Measurements from ENCODE around the gene IGLL1.
"Not testable (repeated sequence)": the region's sequence is repeated elsewhere in the genome, so short reads cannot be mapped to it uniquely, and the experiment has no call there.

IGLL1 gene

DNA sequence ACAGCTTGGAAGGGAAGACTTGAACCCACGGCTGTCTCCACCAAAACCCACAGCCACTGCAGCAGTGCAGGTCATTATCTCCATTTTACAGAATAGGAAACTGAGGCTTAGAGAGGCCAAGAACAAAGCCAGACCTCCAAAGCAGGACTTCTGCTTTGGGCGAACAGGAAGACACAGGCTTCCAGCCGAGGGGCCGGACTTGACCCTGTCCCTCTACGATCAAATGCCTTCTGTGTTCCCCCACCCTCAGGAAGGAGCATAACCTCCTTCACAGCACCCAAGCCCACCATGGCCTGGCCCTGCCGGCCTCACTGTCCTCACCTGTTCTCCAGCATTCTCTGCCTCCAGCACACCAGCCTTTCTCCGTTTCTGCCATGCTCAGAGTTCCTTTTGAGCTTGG is 15.8 kb downstream of the IGLL1 start:
- no peak for DNase-seq (ENCODE audit: extremely low read depth in 1 of 2, low read depth in 1 of 2)

DNA sequence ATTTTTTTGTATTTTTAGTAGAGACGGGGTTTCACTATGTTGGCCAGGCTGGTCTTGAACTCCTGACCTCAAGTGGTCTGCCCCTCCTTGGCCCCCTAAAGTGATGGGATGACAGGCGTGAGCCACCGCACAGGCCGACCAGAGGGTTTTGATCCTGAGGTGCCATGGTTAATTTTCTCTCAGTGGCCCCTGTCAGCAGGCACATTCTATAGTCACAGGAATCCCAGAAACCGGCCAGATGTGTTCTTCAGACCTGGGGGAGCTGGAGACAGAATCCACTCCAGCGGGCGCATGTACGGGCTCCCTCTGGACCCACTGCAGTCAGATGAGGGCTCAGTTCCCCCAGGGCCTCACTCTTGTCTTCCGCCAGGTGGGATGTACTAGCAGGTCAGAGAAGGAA is 17.0 kb downstream of the IGLL1 start:
- DNase-seq (ENCODE audit: extremely low read depth in 1 of 2, low read depth in 1 of 2): no peak

DNA sequence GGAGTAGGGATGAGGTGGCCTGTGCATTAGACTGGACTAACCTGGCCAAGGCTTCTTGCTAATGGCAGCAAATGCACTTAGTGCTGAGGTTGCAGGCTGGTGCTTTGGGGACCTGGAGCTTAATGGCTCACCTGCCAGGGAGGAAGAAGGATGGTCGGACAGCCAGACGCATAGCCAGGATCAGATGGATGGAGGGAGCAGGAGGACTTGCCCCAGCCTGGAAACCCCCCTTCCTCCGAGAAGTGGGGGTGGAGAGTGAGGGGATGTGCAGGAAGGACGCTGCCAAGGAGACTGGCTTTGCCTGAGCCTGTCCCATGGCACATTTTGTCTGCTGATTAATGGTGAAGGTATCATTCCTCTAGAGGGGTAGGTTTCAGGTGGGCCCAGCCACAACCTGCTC is 17.9 kb downstream of the IGLL1 start:
- DNase-seq (ENCODE audit: extremely low read depth in 1 of 2, low read depth in 1 of 2): no peak

DNA sequence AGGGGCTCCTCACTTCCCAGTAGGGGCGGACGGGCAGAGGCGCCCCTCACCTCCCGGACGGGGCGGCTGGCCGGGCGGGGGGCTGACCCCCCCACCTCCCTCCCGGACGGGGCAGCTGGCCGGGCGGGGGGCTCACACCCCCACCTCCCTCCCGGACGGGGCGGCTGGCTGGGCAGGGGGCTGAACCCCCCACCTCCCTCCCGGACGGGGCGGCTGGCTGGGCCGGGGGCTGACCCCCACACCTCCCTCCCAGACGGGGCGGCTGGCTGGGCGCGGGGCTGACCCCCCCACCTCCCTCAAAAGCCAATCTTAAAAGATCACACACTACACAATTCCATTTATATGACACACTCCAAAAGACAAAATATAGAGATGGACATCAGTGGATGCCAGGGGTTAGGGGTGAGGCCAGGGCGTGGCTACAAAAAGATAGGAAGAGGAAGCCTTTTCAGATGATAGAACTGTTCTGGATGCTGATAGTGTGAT is 19.0 kb downstream of the IGLL1 start:
- not testable (repeated sequence) for DNase-seq (ENCODE audit: extremely low read depth in 1 of 2, low read depth in 1 of 2)

DNA sequence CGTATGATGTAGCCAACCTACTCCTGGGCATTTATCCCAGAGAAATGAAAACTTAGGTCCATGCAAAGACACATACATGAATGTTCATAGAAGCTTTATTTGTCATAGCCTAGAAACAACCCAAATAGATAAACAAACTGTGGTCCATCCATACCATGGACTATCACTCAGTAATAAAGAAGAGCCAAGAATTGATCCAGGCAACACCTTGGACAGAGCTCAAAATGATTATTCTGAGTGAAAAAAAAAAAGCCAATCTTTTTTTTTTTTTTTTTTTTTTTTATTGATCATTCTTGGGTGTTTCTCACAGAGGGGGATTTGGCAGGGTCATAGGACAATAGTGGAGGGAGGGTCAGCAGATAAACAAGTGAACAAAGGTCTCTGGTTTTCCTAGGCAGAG is 19.9 kb downstream of the IGLL1 start:
- DNase-seq (ENCODE audit: extremely low read depth in 1 of 2, low read depth in 1 of 2): not testable (repeated sequence)

DNA sequence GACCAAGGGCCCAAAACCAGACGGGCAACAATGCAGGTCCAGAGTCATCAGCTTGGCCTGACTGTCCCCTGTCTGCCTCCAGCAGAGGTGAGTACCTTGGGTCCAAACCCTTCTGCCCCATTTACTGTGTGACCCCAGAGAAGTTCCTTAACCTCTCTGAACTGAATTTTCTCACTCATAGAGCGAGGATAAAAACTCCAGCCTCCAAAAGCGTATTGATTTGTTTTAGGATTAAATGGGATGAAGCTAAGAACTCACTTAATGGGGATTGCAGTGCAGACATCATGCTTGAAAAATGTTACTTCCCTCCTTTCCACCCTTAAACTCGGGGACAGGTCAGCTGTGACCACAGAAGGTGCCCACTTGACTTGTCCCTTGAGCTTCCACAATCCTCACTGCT is 22.6 kb downstream of the IGLL1 start:
- DNase-seq (ENCODE audit: extremely low read depth in 1 of 2, low read depth in 1 of 2): no peak

DNA sequence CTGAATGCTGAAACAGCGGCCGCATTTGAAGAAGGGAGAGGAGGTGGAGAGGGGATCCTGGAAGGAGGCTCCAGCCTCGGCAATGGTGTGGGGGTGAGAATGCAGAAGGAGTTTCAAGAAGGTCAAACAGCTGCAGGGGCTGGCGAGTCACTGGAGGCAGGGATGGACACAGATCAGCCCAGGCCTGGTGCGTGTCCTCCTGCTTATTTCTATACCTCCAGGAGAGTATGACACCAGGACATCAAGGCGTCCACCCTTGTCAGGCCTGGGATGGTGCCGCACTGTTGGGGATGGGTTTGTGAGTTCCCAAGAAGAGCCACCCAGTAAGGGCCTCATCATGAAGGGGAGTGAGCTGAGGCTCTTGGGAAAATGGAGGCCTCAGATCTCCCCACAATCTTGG is 23.1 kb downstream of the IGLL1 start:
- DNase-seq (ENCODE audit: extremely low read depth in 1 of 2, low read depth in 1 of 2): no peak

DNA sequence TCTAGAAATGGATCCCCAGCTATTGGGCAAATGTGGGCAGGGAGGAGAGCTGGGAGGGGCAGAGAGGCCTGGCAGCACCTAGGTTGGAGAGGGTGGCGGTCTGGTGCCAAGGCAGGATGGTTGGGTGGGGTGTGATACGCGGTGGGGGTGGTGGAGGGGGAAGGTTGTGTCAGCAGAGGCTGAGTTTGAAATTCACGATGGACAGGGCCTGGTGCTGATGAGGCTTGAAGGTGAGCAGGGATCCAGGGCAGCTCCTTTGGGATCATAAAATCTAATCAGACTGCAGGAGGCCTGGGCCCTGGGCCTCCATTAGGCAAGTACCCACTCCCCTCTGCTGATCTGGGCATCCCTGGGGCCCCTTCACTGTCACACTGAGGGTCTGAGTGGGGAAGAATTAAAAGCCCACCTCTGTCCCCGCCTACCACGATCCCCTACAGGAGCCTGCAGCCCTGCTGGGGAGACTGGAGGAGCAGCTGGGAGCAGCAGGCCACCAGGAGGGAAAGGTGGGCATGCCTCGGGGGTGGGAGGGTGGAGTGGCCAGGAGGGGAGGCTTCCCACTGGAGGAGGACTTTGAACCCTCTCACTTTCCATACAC is 24.0 kb downstream of the IGLL1 start:
- DNase-seq (ENCODE audit: extremely low read depth in 1 of 2, low read depth in 1 of 2): no peak

DNA sequence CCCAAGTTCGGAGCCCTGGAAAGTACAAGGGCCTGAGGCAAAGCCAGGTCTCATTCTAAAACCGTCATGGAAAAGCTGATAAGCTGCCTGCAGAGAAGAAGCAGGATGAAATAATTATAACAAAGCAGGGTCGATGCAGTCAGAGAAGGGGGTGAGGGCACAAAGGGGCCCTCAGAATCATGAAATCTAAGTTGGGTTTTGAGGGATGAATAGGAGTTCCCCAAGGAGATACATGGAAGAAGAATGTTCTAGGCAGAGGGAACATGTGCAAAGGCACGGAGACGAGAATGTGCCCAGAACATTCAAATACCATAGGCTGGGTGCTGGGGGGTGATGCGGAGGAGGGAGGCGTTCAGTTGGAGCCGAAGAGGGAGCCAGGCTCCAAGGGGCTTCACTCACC is 25.0 kb downstream of the IGLL1 start:
- no peak for DNase-seq (ENCODE audit: extremely low read depth in 1 of 2, low read depth in 1 of 2)

DNA sequence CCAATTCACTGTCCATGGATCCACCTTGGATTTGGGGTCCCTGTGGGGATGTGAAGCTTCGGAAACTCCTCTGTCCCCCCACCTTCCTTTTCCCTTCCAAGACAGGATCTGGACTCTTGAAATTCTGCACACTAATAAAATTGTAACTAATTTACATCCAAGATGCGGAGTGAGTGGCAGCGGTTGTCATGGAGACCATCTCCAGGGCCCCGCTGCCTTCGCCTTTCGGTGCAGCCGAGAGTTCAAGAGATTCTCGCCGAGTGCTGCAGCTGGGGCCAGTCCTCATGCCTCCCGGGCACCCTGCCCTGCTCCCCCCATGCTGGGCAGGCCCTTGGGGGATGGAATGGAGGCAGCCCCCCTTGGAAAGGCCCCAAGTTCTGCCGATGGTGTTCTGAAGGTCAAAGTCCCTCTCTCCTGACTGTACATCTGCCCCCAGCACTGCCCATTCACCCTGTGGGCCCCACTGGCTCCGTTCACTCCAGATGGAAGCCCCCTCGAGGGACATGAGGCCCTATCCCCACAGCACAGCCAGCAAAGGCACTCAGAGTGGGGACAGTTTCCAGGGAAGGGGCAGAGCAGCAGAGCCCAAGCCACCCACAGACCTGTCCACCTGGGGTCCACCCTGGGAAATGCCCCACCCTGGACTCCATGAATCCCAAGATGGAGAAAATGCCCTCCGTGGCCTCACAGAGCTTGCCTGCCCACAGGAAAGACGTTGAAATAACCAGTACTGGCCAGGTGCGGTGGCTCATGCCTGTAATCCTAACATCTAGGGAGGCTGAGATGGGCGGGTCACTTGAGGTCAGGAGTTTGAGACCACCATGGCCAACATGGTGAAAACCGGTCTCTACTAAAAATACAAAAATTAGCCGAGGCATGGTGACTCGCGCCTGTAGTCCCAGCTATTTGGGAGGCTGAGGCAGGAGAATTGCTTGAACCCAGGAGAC is 25.9 kb downstream of the IGLL1 start:
- DNase-seq (ENCODE audit: extremely low read depth in 1 of 2, low read depth in 1 of 2): no peak

DNA sequence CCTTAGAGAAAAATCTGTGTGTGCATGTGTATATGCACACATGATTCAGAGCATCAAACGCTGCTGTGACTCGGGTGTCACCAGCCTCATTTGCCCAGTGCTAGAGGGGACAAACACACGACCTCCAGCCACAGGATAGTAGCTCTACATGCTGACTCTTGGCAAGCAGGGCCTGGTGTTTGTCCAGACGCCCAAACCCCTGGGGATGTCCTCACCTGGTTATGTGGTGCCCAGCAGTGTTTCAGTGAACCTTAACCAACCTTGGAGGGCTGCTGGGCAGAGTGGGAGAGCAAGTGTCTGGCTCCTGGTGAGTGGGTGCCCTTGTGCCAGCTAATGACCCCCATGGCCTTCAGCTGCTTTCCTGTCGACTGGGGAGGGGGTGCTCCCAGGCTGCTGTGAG is 26.7 kb downstream of the IGLL1 start:
- no peak for DNase-seq (ENCODE audit: extremely low read depth in 1 of 2, low read depth in 1 of 2)

DNA sequence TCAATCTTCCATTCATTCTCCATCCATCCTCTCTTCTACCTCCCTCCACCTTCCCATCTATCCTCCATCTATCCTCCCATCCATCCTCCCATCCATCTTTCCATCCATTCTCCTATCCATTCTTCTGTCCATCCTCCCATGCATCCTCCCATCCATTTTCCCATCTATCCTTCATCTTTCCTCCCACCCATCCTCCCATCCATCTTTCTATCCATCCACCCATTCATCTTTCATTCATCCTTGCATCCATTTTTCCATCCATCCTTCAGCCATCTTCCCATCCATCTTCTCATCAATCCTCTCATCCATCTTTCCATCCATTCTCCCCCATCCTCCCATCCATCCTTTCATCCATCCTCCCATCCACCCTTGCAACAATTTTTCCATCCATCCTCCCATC is 27.5 kb downstream of the IGLL1 start:
- no peak for DNase-seq (ENCODE audit: extremely low read depth in 1 of 2, low read depth in 1 of 2)

DNA sequence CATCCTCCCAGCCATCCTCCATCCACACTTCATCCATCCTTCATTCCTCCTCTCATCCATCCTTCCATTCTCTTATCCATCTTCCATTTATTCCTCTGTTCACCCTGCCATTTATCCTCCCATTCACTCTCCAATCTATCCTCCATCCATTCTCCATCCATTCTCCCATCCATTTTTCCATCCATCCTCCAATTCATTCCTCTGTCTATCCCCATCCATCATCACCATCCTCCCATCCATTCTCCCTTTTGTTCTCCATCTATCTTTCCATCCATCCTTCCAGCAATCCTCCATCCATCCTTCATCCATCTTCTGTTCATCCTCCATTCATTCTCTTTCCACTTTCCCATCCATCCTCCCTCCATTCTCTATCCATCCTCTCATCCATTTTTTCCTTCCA is 28.7 kb downstream of the IGLL1 start:
- DNase-seq (ENCODE audit: extremely low read depth in 1 of 2, low read depth in 1 of 2): no peak

DNA sequence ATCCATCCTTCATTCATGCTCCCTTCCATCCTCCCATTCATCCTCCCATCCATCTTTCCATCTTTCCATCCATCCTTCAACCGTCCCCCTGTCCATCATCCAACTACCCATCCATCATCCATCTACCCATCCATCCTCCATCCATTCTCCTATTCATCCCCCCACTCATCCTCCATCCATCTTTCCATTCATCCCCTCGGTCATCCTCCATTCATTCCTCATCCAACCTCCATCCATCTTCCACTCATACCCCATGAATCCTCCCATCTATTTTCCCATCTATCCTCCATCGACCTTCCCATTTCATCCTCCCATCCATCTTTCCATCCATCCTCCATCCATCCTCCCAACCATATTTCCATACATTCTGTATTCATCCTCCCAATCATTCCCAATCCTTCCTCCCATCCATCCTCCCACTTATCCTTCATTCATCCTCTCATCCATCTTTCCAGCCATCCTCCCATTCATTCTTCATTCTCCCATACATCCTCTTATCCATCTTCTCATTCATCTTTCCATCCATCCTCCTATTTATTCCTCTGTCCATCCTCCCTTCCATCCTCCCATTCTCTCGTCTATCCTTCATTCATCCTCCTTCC is 29.9 kb downstream of the IGLL1 start:
- DNase-seq (ENCODE audit: extremely low read depth in 1 of 2, low read depth in 1 of 2): no peak

DNA sequence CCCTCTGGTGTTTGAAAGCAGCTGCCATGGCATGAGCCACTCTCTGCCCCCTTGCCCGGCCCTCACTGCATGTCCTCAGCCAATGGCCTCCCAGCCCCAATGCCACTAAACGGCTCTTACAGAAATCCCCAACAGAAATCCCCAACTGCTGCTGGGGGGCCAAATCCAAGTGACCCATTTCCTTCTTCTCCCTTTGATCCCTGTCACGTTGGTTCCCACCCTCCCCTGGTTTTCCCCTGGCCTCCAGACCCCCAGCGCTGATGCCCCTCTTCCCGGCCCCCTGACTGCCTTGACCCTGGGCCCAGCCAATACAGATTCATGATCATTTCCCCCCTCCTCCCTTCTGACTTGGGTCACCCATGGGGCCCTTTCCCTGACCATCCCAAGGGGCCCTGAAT is 30.9 kb downstream of the IGLL1 start:
- no peak for DNase-seq (ENCODE audit: extremely low read depth in 1 of 2, low read depth in 1 of 2)

DNA sequence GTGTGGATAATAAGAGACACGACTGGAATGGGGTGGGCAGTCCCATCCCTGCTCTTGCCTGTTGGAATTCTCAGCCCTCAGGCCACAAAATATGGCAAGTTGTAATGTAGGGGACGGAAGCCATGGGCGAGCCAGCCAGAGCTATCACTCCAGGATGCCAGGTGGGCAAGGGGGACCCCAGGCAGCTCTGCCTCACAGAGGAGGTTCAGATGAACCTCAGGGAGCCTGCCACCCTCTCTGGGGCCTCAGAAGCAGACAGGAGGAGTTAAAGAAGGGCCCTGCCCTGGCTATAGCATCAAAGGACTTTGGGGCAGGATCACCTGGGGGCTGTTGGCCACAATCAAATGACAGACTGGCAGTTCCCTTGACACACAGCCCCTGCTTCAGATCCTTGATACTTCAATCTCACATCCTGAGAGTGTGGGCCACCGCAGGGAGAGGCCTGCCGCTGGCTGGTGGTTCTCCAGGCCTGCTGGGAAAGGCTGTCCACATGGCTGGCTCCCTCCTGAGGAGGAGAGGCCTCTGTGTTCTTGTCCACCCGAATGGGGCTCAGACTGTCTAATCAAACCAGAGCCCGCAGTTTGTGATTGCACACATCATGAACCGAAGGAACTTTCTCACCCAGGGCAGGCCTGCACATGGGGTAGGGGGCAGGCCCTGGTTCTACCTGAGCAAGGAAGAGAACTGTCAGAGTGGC is 31.4 kb downstream of the IGLL1 start:
- DNase-seq (ENCODE audit: extremely low read depth in 1 of 2, low read depth in 1 of 2): no peak

DNA sequence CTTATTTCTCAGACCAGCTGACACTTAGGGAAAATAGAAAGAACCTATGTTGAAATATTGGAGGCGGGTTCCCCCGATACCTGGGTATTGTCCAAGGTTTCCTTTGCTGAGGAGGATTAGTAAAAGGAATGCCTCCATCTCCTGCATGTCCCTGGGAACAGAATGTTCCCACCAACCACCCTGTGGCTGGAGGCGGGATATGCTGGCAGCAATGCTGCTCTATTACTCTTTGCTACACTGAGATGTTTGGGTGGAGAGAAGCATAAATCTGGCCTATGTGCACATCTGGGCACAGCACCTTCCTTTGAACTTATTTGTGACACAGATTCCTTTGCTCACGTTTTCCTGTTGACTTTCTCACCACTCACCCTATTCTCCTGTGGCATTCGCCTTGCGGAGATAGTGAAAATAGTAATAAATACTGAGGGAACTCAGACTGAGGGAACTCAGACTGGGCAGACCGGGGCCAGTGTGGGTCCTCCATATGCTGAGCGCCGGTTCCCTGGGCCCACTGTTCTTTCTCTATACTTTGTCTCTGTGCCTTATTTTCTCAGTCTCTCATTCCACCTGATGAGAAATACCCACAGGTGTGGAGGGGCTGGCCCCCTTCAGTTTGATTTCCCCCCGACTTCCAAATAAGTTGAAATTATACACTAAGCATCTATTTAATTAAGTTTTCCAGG is 32.1 kb downstream of the IGLL1 start:
- DNase-seq (ENCODE audit: extremely low read depth in 1 of 2, low read depth in 1 of 2): no peak

DNA sequence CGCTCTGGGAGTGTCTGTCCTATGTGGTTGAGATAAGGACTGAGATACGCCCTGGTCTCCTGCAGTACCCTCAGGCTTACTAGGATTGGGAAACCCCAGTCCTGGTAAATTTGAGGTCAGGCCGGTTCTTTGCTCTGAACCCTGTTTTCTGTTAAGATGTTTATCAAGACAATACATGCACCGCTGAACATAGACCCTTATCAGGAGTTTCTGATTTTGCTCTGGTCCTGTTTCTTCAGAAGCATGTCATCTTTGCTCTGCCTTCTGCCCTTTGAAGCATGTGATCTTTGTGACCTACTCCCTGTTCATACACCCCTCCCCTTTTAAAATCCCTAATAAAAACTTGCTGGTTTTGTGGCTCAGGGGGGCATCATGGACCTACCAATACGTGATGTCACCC is 32.7 kb downstream of the IGLL1 start:
- not testable (repeated sequence) for DNase-seq (ENCODE audit: extremely low read depth in 1 of 2, low read depth in 1 of 2)

DNA sequence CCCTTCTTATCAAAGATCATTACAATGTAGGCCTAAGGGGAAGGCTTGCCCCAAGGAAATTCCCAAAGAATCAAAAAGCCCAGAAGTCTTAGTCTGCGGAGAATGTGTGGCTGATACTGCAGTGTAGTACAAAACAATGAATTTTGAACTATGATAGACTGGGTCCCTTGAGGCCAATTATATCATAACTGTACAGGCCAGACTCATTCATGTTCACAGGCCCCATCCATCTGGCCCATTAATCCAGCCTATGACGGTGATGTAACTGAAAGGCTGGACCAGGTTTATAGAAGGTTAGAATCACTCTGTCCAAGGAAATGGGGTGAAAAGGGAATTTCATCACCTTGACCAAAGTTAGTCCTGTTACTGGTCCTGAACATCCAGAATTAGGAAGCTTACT is 35.2 kb downstream of the IGLL1 start:
- DNase-seq (ENCODE audit: extremely low read depth in 1 of 2, low read depth in 1 of 2): no peak

DNA sequence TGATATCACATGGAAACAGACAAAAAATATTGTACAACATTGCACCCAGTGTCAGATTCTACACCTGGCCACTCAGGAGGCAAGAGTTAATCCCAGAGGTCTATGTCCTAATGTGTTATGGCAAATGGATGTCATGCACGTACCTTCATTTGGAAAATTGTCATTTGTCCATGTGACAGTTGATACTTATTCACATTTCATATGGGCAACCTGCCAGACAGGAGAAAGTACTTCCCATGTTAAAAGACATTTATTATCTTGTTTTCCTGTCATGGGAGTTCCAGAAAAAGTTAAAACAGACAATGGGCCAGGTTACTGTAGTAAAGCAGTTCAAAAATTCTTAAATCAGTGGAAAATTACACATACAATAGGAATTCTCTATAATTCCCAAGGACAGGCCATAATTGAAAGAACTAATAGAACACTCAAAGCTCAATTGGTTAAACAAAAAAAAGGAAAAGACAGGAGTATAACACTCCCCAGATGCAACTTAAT is 36.5 kb downstream of the IGLL1 start:
- not testable (repeated sequence) for DNase-seq (ENCODE audit: extremely low read depth in 1 of 2, low read depth in 1 of 2)

DNA sequence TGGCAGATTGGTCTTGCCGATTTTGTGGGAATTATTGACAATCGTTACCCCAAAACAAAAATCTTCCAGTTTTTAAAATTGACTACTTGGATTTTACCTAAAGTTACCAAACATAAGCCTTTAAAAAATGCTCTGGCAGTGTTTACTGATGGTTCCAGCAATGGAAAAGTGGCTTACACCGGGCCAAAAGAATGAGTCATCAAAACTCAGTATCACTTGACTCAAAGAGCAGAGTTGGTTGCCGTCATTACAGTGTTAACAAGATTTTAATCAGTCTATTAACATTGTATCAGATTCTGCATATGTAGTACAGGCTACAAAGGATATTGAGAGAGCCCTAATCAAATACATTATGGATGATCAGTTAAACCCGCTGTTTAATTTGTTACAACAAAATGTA is 37.2 kb downstream of the IGLL1 start:
- no peak for DNase-seq (ENCODE audit: extremely low read depth in 1 of 2, low read depth in 1 of 2)
